OCI-LY7 (cell line): ENCODE results near the gene CORO7. TPM values are rescaled to one million over a fixed set of nuclear protein-coding genes. Genes with fewer than 3 reads are reported as not detected.

Experiments
- BruUV-seq: library from RNA; stranded (reverse); fragments of 400-500 nt; replicated peaks from 2 replicates; lab custom pipeline; 2021; lab: Mats Ljungman, UMichigan
- CTCF ChIA-PET: fragments of 300-600 bp; sonication (Branson Sonifier 250); formaldehyde crosslinking; loops from one replicate; lab custom pipeline; 2022; ENCODE audit warnings: antibody characterized with exemption; ENCODE audit not compliant: unreplicated experiment; lab: Charles Lee
- POLR2A ChIA-PET: fragments of 300-600 bp; sonication (Branson Sonifier 250); formaldehyde crosslinking; loops from one replicate; lab custom pipeline; 2022; ENCODE audit warnings: antibody characterized with exemption; lab: Charles Lee
- DNase-seq: peaks from one replicate; pipeline ENCODE4 v3.0.0-alpha.2; 2015; ENCODE audit warnings: low spot score
- H2AFZ ChIP-seq: fragments of 200-600 bp; sonication (generic), shearing (Covaris generic); 2 replicates; pipeline ENCODE4 v1.6.1; 2014; ENCODE audit warnings: mild to moderate bottlenecking, antibody characterized with exemption, low read length, moderate library complexity
- H3K27ac ChIP-seq: fragments of 200-600 bp; sonication (generic); 2 replicates; pipeline ENCODE4 v1.5.1; 2014; ENCODE audit warnings: mixed run types, low read depth, mild to moderate bottlenecking, moderate library complexity, low read length, inconsistent platforms; ENCODE audit not compliant: poor library complexity, severe bottlenecking
- H3K36me3 ChIP-seq: fragments of 200-600 bp; sonication (generic); 2 replicates; pipeline ENCODE4 v1.6.1; 2014; ENCODE audit warnings: mild to moderate bottlenecking, antibody characterized with exemption, low read length, moderate library complexity, mixed read lengths; ENCODE audit not compliant: insufficient read depth
- H3K4me1 ChIP-seq: fragments of 200-600 bp; sonication (generic); 2 replicates; pipeline ENCODE4 v1.5.1; 2014; ENCODE audit warnings: mild to moderate bottlenecking, low read length; ENCODE audit not compliant: insufficient read depth, poor library complexity, severe bottlenecking
- H3K4me2 ChIP-seq: fragments of 200-600 bp; sonication (generic); 2 replicates; pipeline ENCODE4 v1.6.1; 2014; ENCODE audit warnings: mild to moderate bottlenecking, low read length
- H3K4me3 ChIP-seq: fragments of 200-600 bp; sonication (generic); 2 replicates; pipeline ENCODE4 v1.5.1; 2014; ENCODE audit warnings: mild to moderate bottlenecking, low read depth, low read length; ENCODE audit not compliant: poor library complexity, severe bottlenecking
- H3K79me2 ChIP-seq: fragments of 200-600 bp; sonication (generic); 2 replicates; pipeline ENCODE4 v1.6.1; 2016; ENCODE audit warnings: low read depth, mild to moderate bottlenecking, low read length, moderate library complexity, mixed read lengths; ENCODE audit not compliant: insufficient read depth
- H3K9me2 ChIP-seq: fragments of 200-600 bp; sonication (generic); 2 replicates; pipeline ENCODE4 v1.6.1; 2016; ENCODE audit warnings: mild to moderate bottlenecking, low read length, mixed read lengths; ENCODE audit not compliant: insufficient read depth
- H3K9me3 ChIP-seq: fragments of 200-600 bp; sonication (generic); 2 replicates; pipeline ENCODE4 v1.6.1; 2014; ENCODE audit warnings: mild to moderate bottlenecking, mixed run types, low read length, mixed read lengths
- H4K20me1 ChIP-seq: fragments of 200-600 bp; sonication (generic); 2 replicates; pipeline ENCODE4 v1.6.1; 2014; ENCODE audit warnings: mild to moderate bottlenecking, antibody characterized with exemption, low read length, moderate library complexity, mixed read lengths; ENCODE audit not compliant: insufficient read depth
- CTCF ChIP-seq: fragments of 200-600 bp; sonication (generic); conservative IDR thresholded peaks from 2 replicates; pipeline ENCODE4 v1.5.1; 2014; ENCODE audit warnings: mild to moderate bottlenecking, antibody characterized with exemption, low read length, moderate library complexity, mixed read lengths
- EZH2phosphoT487 ChIP-seq: fragments of 200-600 bp; sonication (generic); IDR thresholded peaks from 2 replicates; pipeline ENCODE4 v1.6.1; 2018; ENCODE audit warnings: low read depth, borderline replicate concordance, mild to moderate bottlenecking, mixed run types, antibody characterized with exemption, low read length, moderate library complexity, mixed read lengths
- intact Hi-C: fragments of 100-400 bp; cut with micrococcal nuclease; formaldehyde crosslinking; loops from one replicate; pipeline ENCODE4 v1.10.0; 2022; ENCODE audit not compliant: unreplicated experiment
- total RNA-seq, 2 experiments: library from RNA; depleted of rRNA in 1 of 2; stranded (reverse); fragments of >200 nt in 1 of 2; shearing (Covaris generic) in 1 of 2; gene quantifications; 2 replicates each; pipeline ENCODE4 v1.2.3, GENCODE V29; 2014 to 2022

The CORO7 gene
- total RNA-seq, 2 experiments from 2014 or later: 77.2 to 112 TPM

GRCh38 chr16:4317532-4318450, 98.6 kb downstream of the CORO7 start:
- no peaks in the 10 kb centered on the region for H3K9me3 ChIP-seq
- H3K79me2 ChIP-seq: no peaks in the 10 kb centered on the region
- H3K4me3 ChIP-seq: no peak overlapping the region
- no peaks in the 10 kb centered on the region for H3K36me3 ChIP-seq
- H2AFZ ChIP-seq: no peak overlapping the region
- ChIA-PET CTCF (no interaction called here), POLR2A (no interaction called here)
- no peak overlapping the region for H3K4me2 ChIP-seq
- H4K20me1 ChIP-seq: no peaks in the 10 kb centered on the region
- intact Hi-C loops: no loop called here
- TF ChIP-seq EZH2phosphoT487 (no peak), CTCF (no peak)
- no peak for DNase-seq
- peaks cover 13% of the 10 kb centered on the region for H3K4me1 ChIP-seq
- no TSS peak for BruUV-seq
- H3K27ac ChIP-seq: no peak overlapping the region
- no peaks in the 10 kb centered on the region for H3K9me2 ChIP-seq

GRCh38 chr16:4316864-4317531, 99.4 kb downstream of the CORO7 start:
- Histone ChIP-seq H3K36me3 (no peaks in the 10 kb centered on the region), H3K27ac (no peak overlapping the region), H3K79me2 (no peaks in the 10 kb centered on the region), H3K4me2 (no peak overlapping the region), H3K4me3 (no peak overlapping the region), H3K9me3 (no peaks in the 10 kb centered on the region), H3K9me2 (no peaks in the 10 kb centered on the region), H4K20me1 (no peaks in the 10 kb centered on the region), H2AFZ (no peak overlapping the region), H3K4me1 (peaks cover 13% of the 10 kb centered on the region)
- no peak for DNase-seq
- BruUV-seq: no TSS peak
- intact Hi-C loops: no loop called here
- POLR2A ChIA-PET: no interaction called here
- no peak for TF ChIP-seq CTCF
- TF ChIP-seq EZH2phosphoT487: no peak
- CTCF ChIA-PET: no interaction called here
